ENCODE results near the gene RBM33.

DNA sequence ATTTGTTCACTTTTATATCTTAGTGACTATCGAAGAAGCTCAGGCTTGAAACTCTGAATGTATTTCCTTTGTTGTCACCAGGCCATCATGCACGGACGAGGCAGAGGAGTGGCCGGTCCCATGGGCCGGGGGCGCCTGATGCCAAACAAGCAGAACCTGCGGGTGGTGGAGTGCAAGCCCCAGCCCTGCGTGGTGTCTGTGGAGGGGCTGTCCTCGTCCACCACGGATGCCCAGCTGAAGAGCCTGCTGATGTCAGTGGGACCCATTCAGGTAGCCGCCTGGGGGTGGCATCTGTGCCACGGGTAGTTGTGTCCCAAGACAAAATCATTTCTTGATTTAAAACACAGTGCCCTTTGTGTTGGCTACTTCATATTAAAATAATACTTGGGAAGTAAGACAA, 121.9 kb downstream of the RBM33 start:
- TF ChIP-seq, protein P1, sequence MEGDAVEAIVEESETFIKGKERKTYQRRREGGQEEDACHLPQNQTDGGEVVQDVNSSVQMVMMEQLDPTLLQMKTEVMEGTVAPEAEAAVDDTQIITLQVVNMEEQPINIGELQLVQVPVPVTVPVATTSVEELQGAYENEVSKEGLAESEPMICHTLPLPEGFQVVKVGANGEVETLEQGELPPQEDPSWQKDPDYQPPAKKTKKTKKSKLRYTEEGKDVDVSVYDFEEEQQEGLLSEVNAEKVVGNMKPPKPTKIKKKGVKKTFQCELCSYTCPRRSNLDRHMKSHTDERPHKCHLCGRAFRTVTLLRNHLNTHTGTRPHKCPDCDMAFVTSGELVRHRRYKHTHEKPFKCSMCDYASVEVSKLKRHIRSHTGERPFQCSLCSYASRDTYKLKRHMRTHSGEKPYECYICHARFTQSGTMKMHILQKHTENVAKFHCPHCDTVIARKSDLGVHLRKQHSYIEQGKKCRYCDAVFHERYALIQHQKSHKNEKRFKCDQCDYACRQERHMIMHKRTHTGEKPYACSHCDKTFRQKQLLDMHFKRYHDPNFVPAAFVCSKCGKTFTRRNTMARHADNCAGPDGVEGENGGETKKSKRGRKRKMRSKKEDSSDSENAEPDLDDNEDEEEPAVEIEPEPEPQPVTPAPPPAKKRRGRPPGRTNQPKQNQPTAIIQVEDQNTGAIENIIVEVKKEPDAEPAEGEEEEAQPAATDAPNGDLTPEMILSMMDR (IDR thresholded peaks at IDR 0.05), result no peak
- TF ChIP-seq MYC (IDR thresholded peaks at IDR 0.05; ENCODE audit: borderline replicate concordance, low read length) (no peak), EHMT2 (IDR thresholded peaks at IDR 0.05; ENCODE audit: low read depth) (no peak), RNF2 (IDR thresholded peaks at IDR 0.05; ENCODE audit: borderline replicate concordance, low read depth) (no peak), HDAC2 (IDR thresholded peaks at IDR 0.05) (no peak), ESRRA (IDR thresholded peaks at IDR 0.05; ENCODE audit: borderline replicate concordance, low read length) (no peak), POLR2A (IDR thresholded peaks at IDR 0.05; ENCODE audit: low read length) (no peak), POLR2AphosphoS2 (conservative IDR thresholded peaks at IDR 0.05; ENCODE audit: low read length) (no peak)
- TF ChIP-seq, protein P2, sequence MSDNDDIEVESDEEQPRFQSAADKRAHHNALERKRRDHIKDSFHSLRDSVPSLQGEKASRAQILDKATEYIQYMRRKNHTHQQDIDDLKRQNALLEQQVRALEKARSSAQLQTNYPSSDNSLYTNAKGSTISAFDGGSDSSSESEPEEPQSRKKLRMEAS (IDR thresholded peaks at IDR 0.05), result no peak

All from A549 (cell line).